Spleen (tissue), 7 donors: Measurements from ENCODE around the gene FOXK2.

Experiments
- POLR2AphosphoS5 ChIP-seq, 3 donors: sonication (generic); formaldehyde crosslinking; IDR thresholded peaks; one replicate each; pipeline ENCODE4 v1.5.1; 2017; ENCODE audit warnings: antibody characterized with exemption in 3 of 3
- TF ChIP-seq, protein P1 (sequence below), 11 experiments: fragments of 200-600 bp in 7 of 11; fragments of 450-650 bp in 4 of 11; sonication (generic) in 4 of 11; IDR thresholded peaks in 8 of 11; conservative IDR thresholded peaks in 3 of 11; 1 replicate in 7 of 11; 2 replicates in 4 of 11; pipeline versions ENCODE4 v1.4.0 to v1.8.0; 2016 to 2021; ENCODE audit warnings: antibody characterized with exemption in 11 of 11, inconsistent platforms in 4 of 11, mild to moderate bottlenecking in 1 of 11
- donor health status: DM: no; HTN: no; CAD: no; lungs with moderate emphysema.
- donor health status: DM: no; HTN: no; CAD: no.
- donor health status: DM: no; HTN: no; CAD: no.

- TF ChIP-seq POLR2AphosphoS5 (IDR thresholded peaks at IDR 0.05), result no peak
- TF ChIP-seq, protein P1, sequence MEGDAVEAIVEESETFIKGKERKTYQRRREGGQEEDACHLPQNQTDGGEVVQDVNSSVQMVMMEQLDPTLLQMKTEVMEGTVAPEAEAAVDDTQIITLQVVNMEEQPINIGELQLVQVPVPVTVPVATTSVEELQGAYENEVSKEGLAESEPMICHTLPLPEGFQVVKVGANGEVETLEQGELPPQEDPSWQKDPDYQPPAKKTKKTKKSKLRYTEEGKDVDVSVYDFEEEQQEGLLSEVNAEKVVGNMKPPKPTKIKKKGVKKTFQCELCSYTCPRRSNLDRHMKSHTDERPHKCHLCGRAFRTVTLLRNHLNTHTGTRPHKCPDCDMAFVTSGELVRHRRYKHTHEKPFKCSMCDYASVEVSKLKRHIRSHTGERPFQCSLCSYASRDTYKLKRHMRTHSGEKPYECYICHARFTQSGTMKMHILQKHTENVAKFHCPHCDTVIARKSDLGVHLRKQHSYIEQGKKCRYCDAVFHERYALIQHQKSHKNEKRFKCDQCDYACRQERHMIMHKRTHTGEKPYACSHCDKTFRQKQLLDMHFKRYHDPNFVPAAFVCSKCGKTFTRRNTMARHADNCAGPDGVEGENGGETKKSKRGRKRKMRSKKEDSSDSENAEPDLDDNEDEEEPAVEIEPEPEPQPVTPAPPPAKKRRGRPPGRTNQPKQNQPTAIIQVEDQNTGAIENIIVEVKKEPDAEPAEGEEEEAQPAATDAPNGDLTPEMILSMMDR (IDR thresholded peaks at IDR 0.05 in 8 of 11, conservative IDR thresholded peaks at IDR 0.05 in 3 of 11), result peak in 1 of 11 experiments; percentile 8
Measured at GRCh38 chr17:82495844-82496528, 23.5 kb upstream of the FOXK2 start.
